ENCODE data around the gene SVIP.
A peak's percentile ranks its signal among the peaks of the same experiment; 100 is the strongest.

Gene SVIP

GRCh38 chr11:22787551-22788162, 41.9 kb downstream of the SVIP start:
- DNase-seq: peak; percentile 84

- no peak for DNase-seq
These were observed 42.5 kb downstream of the SVIP start for GRCh38 chr11:22787055-22787454.

- DNase-seq: no peak
These were observed 43.1 kb downstream of the SVIP start for GRCh38 chr11:22786475-22786874.

- DNase-seq: peak; percentile 76
These were observed 44.4 kb downstream of the SVIP start for GRCh38 chr11:22785251-22785650.

GRCh38 chr11:22780952-22781593, 48.5 kb downstream of the SVIP start:
- DNase-seq: no peak

- DNase-seq: no peak
These were observed 49.8 kb downstream of the SVIP start for GRCh38 chr11:22779850-22780249.

- peak; percentile 74 for DNase-seq
These were observed 51.0 kb downstream of the SVIP start for GRCh38 chr11:22778642-22779041.

- DNase-seq: no peak
These were observed 54.4 kb downstream of the SVIP start for GRCh38 chr11:22775248-22775647.

GRCh38 chr11:22774716-22775115, 54.9 kb downstream of the SVIP start:
- no peak for DNase-seq

- no peak for DNase-seq
These were observed 60.5 kb downstream of the SVIP start for GRCh38 chr11:22769081-22769480.
